Ammon's horn (tissue), 1 donor: ENCODE results near the gene ICA1.
"Not testable (repeated sequence)": the region's sequence is repeated elsewhere in the genome, so short reads cannot be mapped to it uniquely, and the experiment has no call there.

Experiments
- DNase-seq: peaks from one replicate; pipeline ENCODE4 v3.0.0-alpha.2; 2016; ENCODE audit warnings: low spot score

ICA1 gene

GRCh38 chr7:8260871-8261694, 884 bp downstream of the ICA1 start:
- DNase-seq, result peak; percentile 42

- no peak for DNase-seq
Measured at GRCh38 chr7:8259586-8260222, 2.3 kb downstream of the ICA1 start.

- no peak for DNase-seq
Measured at GRCh38 chr7:8258734-8259133, 3.2 kb downstream of the ICA1 start.

- DNase-seq, result no peak
Measured at GRCh38 chr7:8258166-8258565, 3.8 kb downstream of the ICA1 start.

GRCh38 chr7:8255680-8256655, 6.0 kb downstream of the ICA1 start:
- DNase-seq, result no peak

GRCh38 chr7:8254667-8255066, 7.3 kb downstream of the ICA1 start:
- DNase-seq, result no peak

- no peak for DNase-seq
Measured at GRCh38 chr7:8254215-8254614, 7.8 kb downstream of the ICA1 start.

GRCh38 chr7:8251195-8251594, 10.8 kb downstream of the ICA1 start:
- DNase-seq, result no peak

GRCh38 chr7:8250547-8250946, 11.4 kb downstream of the ICA1 start:
- DNase-seq, result no peak

GRCh38 chr7:8249121-8249520, 12.8 kb downstream of the ICA1 start:
- no peak for DNase-seq

GRCh38 chr7:8246020-8246419, 15.9 kb downstream of the ICA1 start:
- no peak for DNase-seq

- DNase-seq, result not testable (repeated sequence)
Measured at GRCh38 chr7:8245032-8245431, 16.9 kb downstream of the ICA1 start.

GRCh38 chr7:8243059-8243458, 18.9 kb downstream of the ICA1 start:
- DNase-seq, result not testable (repeated sequence)

GRCh38 chr7:8239702-8240362, 22.1 kb downstream of the ICA1 start:
- DNase-seq, result not testable (repeated sequence)

GRCh38 chr7:8236780-8237407, 25.1 kb downstream of the ICA1 start:
- peak; percentile 31 for DNase-seq

- DNase-seq, result no peak
Measured at GRCh38 chr7:8232999-8233847, 28.7 kb downstream of the ICA1 start.

- DNase-seq, result no peak
Measured at GRCh38 chr7:8229927-8230326, 32.0 kb downstream of the ICA1 start.

GRCh38 chr7:8228766-8229674, 32.9 kb downstream of the ICA1 start:
- DNase-seq, result no peak

GRCh38 chr7:8228068-8228467, 33.9 kb downstream of the ICA1 start:
- no peak for DNase-seq
